DMS 273 treated with DMSO at 0.1 percent for 48 hours (cell line): ENCODE results near the gene LMO7.
A peak's percentile ranks its signal among the peaks of the same experiment; 100 is the strongest.

Experiments used
- DNase-seq: peaks from one replicate; lab custom pipeline; 2025; lab: John Stamatoyannopoulos, UW

Gene LMO7

DNA sequence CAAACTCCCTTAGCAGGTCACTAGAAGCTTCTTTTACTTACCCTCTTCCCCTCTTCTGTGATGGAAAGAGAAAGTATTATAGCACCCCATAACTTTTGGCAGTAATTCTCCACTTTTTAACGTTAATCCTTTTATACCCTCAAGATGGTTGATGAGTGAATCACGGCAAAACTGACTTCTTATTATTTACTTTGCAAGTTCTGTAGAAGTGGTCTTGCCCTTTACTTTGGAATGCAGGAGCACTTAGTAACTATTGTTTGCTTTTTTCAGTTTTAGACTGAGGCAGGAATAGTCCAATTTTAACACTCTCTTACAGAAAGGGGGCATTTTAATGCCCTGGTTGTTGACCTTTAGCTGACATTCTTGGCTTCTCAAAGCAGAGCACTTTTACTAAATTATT lies 260.1 kb downstream of the LMO7 start:
- DNase-seq: no peak

DNA sequence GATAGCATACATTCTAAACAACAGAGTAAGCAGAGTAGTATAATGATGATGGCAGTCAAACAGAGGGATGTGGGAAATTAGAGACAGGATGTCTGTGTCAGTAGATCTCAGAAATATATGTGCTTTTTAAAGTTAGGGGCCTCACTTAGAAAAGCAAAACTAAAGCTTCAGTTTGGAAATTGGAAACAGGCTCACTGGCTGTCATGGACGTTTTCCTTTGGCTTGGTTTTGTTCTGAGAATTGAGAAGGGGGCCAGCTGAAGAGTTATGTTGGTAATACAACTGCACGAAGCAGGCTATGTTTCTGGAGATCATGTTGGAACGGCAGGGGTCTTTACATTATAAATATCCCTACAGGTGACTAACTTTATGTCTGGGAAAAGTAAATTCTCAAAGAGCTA lies 261.3 kb downstream of the LMO7 start:
- DNase-seq: no peak

DNA sequence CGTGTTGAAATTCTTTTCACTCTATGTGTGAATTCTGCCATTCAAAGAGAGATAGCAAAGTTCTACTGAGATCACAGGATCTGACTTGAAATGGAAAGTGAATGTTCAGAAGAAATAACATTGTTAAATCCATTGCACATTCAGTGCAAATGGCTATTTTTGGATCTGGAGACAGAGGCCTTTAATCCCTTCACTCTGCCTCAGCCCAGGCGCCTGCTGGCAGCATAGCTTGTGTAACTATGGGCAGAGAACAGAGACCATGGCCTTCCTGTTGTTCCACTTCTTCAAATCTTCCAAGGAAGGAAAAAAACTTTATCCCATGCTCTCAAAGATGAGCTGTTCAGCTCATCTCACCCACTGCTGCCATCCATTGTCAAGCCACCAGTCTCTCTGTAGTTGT lies 265.4 kb downstream of the LMO7 start:
- DNase-seq: no peak

DNA sequence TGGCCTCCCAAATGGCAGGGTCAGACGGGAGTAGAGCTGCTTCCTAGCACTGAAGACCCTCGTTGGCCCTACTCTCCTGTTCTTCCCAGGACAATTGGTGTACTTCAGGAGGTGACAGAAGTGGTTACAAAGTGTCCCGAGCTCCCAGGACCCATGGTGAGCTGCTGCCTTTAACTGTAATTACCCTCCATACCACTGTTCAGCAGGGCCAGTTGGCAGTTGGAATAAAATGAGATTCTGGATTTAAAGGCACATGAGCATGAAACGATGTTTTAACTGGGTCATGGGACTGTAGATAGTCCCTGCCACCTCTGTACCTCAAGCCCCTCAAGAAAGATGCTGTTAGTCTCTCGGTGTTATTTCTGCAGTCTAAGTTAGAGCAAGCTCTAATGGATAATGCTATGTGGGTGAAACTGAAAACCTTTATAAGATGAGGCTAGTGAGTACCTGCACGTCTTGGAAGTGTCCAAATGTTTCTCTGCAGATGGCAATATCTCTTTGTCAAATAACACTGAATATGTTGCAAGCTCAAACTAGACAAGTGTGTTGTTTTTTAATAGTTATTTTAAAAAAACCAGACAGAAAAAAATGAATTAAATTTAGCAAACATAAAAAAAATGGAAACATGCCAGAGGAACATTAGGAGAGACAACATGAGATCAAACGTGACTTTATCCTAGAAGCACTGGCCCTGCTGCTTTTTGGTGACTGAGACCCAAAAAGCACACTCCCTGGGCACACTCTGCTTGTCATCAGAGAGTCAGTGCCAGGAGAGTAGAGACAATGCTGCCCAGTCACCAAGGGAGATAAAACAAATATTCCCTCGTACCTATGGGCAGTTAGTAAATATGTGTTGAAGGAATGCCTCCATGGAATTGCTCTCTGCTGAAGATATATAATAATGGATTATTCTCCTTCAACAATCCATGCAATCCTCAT lies 266.3 kb downstream of the LMO7 start:
- DNase-seq: peak; percentile 18

DNA sequence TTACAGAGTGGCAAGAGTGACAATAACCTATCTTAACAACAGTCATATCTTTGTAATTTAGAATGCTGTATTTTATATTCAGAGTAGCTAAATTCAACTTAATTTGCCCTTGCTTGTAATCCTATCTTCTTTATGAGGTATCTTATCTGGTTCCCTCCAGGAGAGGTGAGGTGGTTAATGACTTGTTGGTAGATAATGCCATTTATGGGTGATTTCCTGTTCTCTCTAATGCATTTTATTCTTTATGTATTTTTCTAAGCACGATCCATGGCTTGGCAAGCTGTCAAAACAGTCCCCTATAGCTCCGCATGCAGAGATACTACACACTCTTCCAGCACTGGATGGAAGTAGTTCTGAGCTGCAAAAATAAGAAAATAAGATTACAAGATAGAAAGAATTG lies 267.9 kb downstream of the LMO7 start:
- no peak for DNase-seq

DNA sequence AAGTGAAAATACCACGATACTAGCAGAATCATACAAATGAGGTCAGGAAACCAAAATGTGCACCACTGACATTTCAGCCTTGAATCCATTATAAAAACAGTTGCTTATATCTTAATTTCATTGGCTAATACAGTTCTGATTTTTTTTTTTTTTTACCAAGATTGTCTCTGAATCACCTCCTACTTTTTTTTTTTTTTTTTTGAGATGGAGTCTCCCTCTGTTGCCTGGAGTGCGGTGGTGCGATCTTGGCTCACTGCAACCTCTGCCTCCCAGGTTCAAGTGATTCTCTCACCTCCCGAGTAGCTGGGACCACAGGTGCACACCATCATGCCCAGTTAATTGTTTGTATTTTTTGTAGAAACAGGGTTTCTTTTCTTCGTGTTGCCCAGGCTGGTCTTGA lies 270.2 kb downstream of the LMO7 start:
- DNase-seq: no peak

DNA sequence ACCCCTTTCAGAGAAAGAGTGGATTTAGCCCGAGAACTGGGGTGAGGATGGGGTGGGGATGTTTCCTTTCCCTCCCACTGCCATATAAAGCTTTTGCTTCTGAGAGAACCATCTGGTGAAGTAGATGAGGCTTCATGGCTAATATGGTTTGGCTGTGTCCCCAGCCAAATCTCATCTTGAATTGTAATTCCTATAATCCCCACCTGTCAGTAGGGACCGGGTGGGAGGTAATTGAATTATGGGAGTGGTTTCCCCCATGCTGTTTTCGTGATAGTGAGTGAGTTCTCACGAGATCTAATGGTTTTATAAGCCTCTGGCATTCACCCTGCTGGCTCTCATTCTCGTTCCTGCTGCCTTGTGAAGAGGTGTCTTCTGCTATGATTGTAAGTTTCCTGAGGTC lies 270.9 kb downstream of the LMO7 start:
- DNase-seq: peak; percentile 40

DNA sequence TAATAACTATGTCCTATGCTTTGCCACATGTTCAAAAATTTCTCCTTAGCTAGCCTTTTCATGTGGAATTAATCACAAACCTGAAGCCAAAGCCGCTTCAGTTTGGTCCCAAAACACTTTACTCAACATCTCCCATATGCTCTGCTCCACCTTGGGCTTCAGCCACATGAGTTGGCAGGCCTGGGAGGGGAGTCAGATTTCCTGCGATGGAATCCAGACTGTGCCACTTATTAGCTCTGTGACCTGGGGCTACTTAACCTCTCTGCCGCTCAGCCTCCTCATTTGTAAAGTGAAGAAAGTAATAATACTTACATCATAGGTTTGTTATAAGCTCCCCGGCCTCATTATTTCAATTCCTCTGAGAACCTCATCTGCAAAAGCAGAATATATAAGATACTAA lies 272.0 kb downstream of the LMO7 start:
- DNase-seq: peak; percentile 53
